ENCODE measurements around the gene GMCL1.

DNA sequence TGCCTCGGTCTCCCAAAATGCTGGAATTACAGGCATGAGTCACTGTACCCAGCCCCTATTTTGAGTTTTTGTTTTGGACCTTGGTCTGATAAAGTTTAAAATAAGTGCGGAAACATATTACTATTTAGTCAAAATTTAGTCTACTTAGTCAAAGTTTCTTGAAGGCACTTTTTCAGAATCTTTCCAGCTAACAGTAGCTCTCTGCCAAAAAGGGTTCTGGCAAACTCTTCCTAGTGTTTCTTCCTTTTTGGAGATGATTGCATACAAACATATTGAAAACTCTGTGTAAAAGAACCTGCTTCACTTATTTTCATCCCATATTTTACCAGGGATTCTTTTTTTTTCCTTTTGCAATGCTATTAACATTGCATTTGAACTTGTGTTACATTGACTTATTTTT, 28.8 kb downstream of the GMCL1 start:
- TF ChIP-seq POLR2AphosphoS5 (IDR thresholded peaks at IDR 0.05; ENCODE audit: borderline replicate concordance, low read depth, low read length), result no peak
- no peak for TF ChIP-seq EZH2 (IDR thresholded peaks at IDR 0.05)
- TF ChIP-seq FOXP2 (optimal IDR thresholded peaks at IDR 0.05; ENCODE audit: control extremely low read depth, extremely low read length, insufficient read depth), result no peak
